Measurements from ENCODE around the gene RRP8. TPM values are rescaled to one million over a fixed set of nuclear protein-coding genes. Genes with fewer than 3 reads are reported as not detected.

RRP8 gene
- total RNA-seq, 4 donors from 2014 or later: 13.9 to 34.1 (median 18.2) TPM

GRCh38 chr11:6568191-6568918 lies 35.1 kb downstream of the RRP8 start:
- no peak for TF ChIP-seq EP300 (IDR thresholded peaks at IDR 0.05)
- TF ChIP-seq CTCF (IDR thresholded peaks at IDR 0.05): no peak
- no peak for TF ChIP-seq POLR2A (IDR thresholded peaks at IDR 0.05)
- Histone ChIP-seq H3K9me3 (no peaks in the 10 kb centered on the region), H3K27ac (no peak overlapping the region), H3K36me3 (peaks cover 0 to 54% (median 0%) of the 10 kb centered on the region in 3 donors), H3K4me1 (peaks cover 0 to 16% (median 0%) of the 10 kb centered on the region in 4 donors), H3K4me3 (no peak overlapping the region), H3K27me3 (no peaks in the 10 kb centered on the region)
- WGBS, 2 donors: 75 to 78% methylated on average over 4 of the region's 4 CpGs
- no peak for DNase-seq (ENCODE audit: low spot score in 2 of 2)

- Histone ChIP-seq H3K27ac (no peak overlapping the region), H3K36me3 (peaks cover 0 to 64% (median 0%) of the 10 kb centered on the region in 3 donors), H3K4me3 (no peak overlapping the region), H3K4me1 (peaks cover 0 to 16% (median 0%) of the 10 kb centered on the region in 4 donors), H3K9me3 (no peaks in the 10 kb centered on the region), H3K27me3 (no peaks in the 10 kb centered on the region)
- 95 to 98% methylated on average over 5 to 7 of the region's 7 CpGs for WGBS, 2 donors
- TF ChIP-seq EP300 (IDR thresholded peaks at IDR 0.05): no peak
- TF ChIP-seq POLR2A (IDR thresholded peaks at IDR 0.05): no peak
- no peak for TF ChIP-seq CTCF (IDR thresholded peaks at IDR 0.05)
- DNase-seq (ENCODE audit: low spot score in 2 of 2): no peak
Measured at GRCh38 chr11:6567371-6567745, 36.1 kb downstream of the RRP8 start.

- WGBS, 2 donors: 85 to 92% methylated on average over 11 to 12 of the region's 13 CpGs
- DNase-seq (ENCODE audit: low spot score in 2 of 2): no peak
- H3K9me3 ChIP-seq: no peaks in the 10 kb centered on the region
- H3K27me3 ChIP-seq: no peaks in the 10 kb centered on the region
- TF ChIP-seq EP300 (IDR thresholded peaks at IDR 0.05) (no peak), POLR2A (IDR thresholded peaks at IDR 0.05) (no peak)
- no peak overlapping the region for H3K27ac ChIP-seq
- peaks cover 0 to 11% (median 0%) of the 10 kb centered on the region in 4 donors for H3K4me1 ChIP-seq
- H3K4me3 ChIP-seq: no peak overlapping the region
- peaks cover 0 to 68% (median 0%) of the 10 kb centered on the region in 3 donors for H3K36me3 ChIP-seq
Measured at GRCh38 chr11:6566704-6567370, 36.6 kb downstream of the RRP8 start.

- Histone ChIP-seq H3K4me3 (no peak overlapping the region), H3K9me3 (no peaks in the 10 kb centered on the region), H3K36me3 (peaks cover 0 to 67% (median 0%) of the 10 kb centered on the region in 3 donors), H3K4me1 (peaks cover 0 to 6% (median 0%) of the 10 kb centered on the region in 4 donors), H3K27ac (no peak overlapping the region), H3K27me3 (no peaks in the 10 kb centered on the region)
- DNase-seq (ENCODE audit: low spot score in 2 of 2): no peak
- WGBS, 2 donors: 90 to 94% methylated on average over 5 of the region's 5 CpGs
- TF ChIP-seq EP300 (IDR thresholded peaks at IDR 0.05) (no peak), POLR2A (IDR thresholded peaks at IDR 0.05) (no peak), CTCF (IDR thresholded peaks at IDR 0.05) (no peak)
Measured at GRCh38 chr11:6565988-6566703, 37.3 kb downstream of the RRP8 start.

GRCh38 chr11:6565325-6565724 lies 38.1 kb downstream of the RRP8 start:
- Histone ChIP-seq H3K9me3 (no peaks in the 10 kb centered on the region), H3K27me3 (no peaks in the 10 kb centered on the region), H3K36me3 (peaks cover 0 to 62% (median 0%) of the 10 kb centered on the region in 3 donors), H3K4me3 (no peak overlapping the region), H3K4me1 (peaks cover 0 to 6% (median 0%) of the 10 kb centered on the region in 4 donors), H3K27ac (no peak overlapping the region)
- DNase-seq (ENCODE audit: low spot score in 2 of 2): no peak
- 90 to 91% methylated on average over 2 of the region's 2 CpGs for WGBS, 2 donors
- TF ChIP-seq EP300 (IDR thresholded peaks at IDR 0.05): no peak
- TF ChIP-seq POLR2A (IDR thresholded peaks at IDR 0.05): no peak
- TF ChIP-seq CTCF (IDR thresholded peaks at IDR 0.05): no peak

Data from tibial nerve (tissue), 4 donors.